ENCODE measurements around the gene NLE1.

DNA sequence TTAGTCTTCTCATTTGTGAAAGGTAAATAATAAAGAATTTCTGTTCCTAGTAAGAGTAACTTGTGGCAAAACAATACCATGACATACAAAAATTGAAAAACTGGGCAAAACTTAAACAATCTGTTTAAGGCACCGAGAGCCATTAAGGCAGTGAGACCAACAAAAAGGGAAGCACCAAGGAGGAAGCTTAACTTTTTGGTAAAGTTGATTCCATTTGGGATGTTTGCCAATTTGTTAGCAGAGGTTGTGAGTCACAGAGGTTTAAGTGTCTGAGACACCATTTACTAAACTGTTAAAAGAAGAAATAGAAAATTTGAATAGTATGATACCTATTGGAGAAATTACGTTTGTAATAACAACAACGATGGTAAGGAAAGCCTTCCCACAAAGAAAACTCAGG lies 47.2 kb upstream of the NLE1 start:
- TF ChIP-seq PAX5 (IDR thresholded peaks at IDR 0.05; ENCODE audit: insufficient read depth, low read length, severe bottlenecking) (no peak), POLR2AphosphoS5 (IDR thresholded peaks at IDR 0.05; ENCODE audit: low read depth, low read length) (no peak), POLR2A (IDR thresholded peaks at IDR 0.05; ENCODE audit: low read depth, low read length) (no peak)
